ENCODE results near the gene SH3BP5L. TPM values are rescaled to one million over a fixed set of nuclear protein-coding genes. Genes with fewer than 3 reads are reported as not detected.

Gene SH3BP5L
- total and polyA plus RNA-seq, 10 of the 15 experiments (the other 5 are each of a cell fraction or from before 2014, with no cell fraction given): 1.1 to 22.8 (median 10.9) TPM

- TF ChIP-seq RELB (IDR thresholded peaks at IDR 0.05; ENCODE audit: low read depth) (peak; percentile 84), EGR1 (IDR thresholded peaks at IDR 0.05; ENCODE audit: borderline replicate concordance in 1 of 2, low read depth in 2 of 2, low read length in 2 of 2) (peak in 1 of 2 experiments; percentile 31; a peak in 2 of 3 replicates), NFYB (IDR thresholded peaks at IDR 0.05; ENCODE audit: insufficient read depth, low read depth, low read length) (no peak), ATF2 (IDR thresholded peaks at IDR 0.05; ENCODE audit: low read length) (no peak), ESRRA (IDR thresholded peaks at IDR 0.05; ENCODE audit: low read length) (no peak), MEF2B (IDR thresholded peaks at IDR 0.05; ENCODE audit: partially characterized antibody, poor library complexity, severe bottlenecking) (no peak), ZNF622 (IDR thresholded peaks at IDR 0.05) (no peak), BMI1 (IDR thresholded peaks at IDR 0.05; ENCODE audit: borderline replicate concordance) (no peak), PRDM15 (CRISPR knock-in tag; IDR thresholded peaks at IDR 0.05) (no peak), EZH2 (IDR thresholded peaks at IDR 0.05; ENCODE audit: borderline replicate concordance, control insufficient read depth, low read depth, low read length) (no peak), RB1 (IDR thresholded peaks at IDR 0.05; ENCODE audit: borderline replicate concordance) (no peak), POLR2AphosphoS5 (IDR thresholded peaks at IDR 0.05; ENCODE audit: low read length) (peak; percentile 85), CBFB (IDR thresholded peaks at IDR 0.05; ENCODE audit: low read depth) (peak; percentile 89), YBX1 (IDR thresholded peaks at IDR 0.05) (no peak), NKRF (conservative IDR thresholded peaks at IDR 0.05) (0 out of 2 replicates have a peak, but pooled peaks have one; percentile 46), TARDBP (IDR thresholded peaks at IDR 0.05; ENCODE audit: borderline replicate concordance) (no peak), E2F4 (IDR thresholded peaks at IDR 0.05; ENCODE audit: low read depth, low read length) (no peak), CHD4 (IDR thresholded peaks at IDR 0.05) (no peak)
Observed at GRCh38 chr1:248858891-248859889, 33.5 kb upstream of the SH3BP5L start, which contains the start of gene ZNF692 (continued).
